OCI-LY3 (cell line): ENCODE measurements around the gene CTNNB1.

Experiments used
- H2AFZ ChIP-seq: fragments of 200-600, 300-600 bp; shearing (Covaris generic); 2 replicates; pipeline ENCODE4 v1.6.0; 2014; ENCODE audit warnings: antibody characterized with exemption, low read depth, low read length
- H3K27ac ChIP-seq: fragments of 200-600, 300-600 bp; sonication (generic); 2 replicates; pipeline ENCODE4 v1.5.1; 2014; ENCODE audit warnings: mild to moderate bottlenecking, low read length, moderate library complexity, mixed read lengths
- H3K27me3 ChIP-seq: fragments of 200-600, 300-600 bp; sonication (generic); 2 replicates; pipeline ENCODE4 v1.6.1; 2014; ENCODE audit warnings: low read depth, low read length, mixed read lengths
- H3K36me3 ChIP-seq: fragments of 200-600, 300-600 bp; sonication (generic); replicated peaks from 2 replicates; pipeline ENCODE3; 2014; ENCODE audit warnings: low read depth, low read length, mixed read lengths
- H3K4me1 ChIP-seq: fragments of 300-600, 200-600 bp; sonication (generic); 2 replicates; pipeline ENCODE4 v1.6.1; 2014; ENCODE audit warnings: low read length, mixed read lengths
- H3K4me2 ChIP-seq: fragments of 200-600, 300-600 bp; sonication (generic); 2 replicates; pipeline ENCODE4 v1.6.1; 2014; ENCODE audit warnings: low read length, mixed read lengths
- H3K4me3 ChIP-seq: fragments of 300-600, 200-600 bp; sonication (generic); 2 replicates; pipeline ENCODE4 v1.5.1; 2014; ENCODE audit warnings: antibody characterized with exemption, mild to moderate bottlenecking, low read length, moderate library complexity
- H3K79me2 ChIP-seq: fragments of 300-600, 200-600 bp; shearing (Covaris generic); 2 replicates; pipeline ENCODE4 v1.6.1; 2014; ENCODE audit warnings: mild to moderate bottlenecking, low read length, mixed read lengths
- H3K9ac ChIP-seq: fragments of 300-600, 200-600 bp; shearing (Covaris generic); 2 replicates; pipeline ENCODE4 v1.6.0; 2014; ENCODE audit warnings: mild to moderate bottlenecking, low read length, moderate library complexity
- H3K9me3 ChIP-seq: fragments of 200-600, 300-600 bp; shearing (Covaris generic); 2 replicates; pipeline ENCODE4 v1.6.1; 2014; ENCODE audit warnings: low read length, mixed read lengths; ENCODE audit not compliant: insufficient read depth
- H4K20me1 ChIP-seq: fragments of 200-600, 300-600 bp; sonication (generic); 2 replicates; pipeline ENCODE4 v1.6.1; 2016; ENCODE audit warnings: low read length, mixed read lengths; ENCODE audit not compliant: insufficient read depth
- EZH2phosphoT487 ChIP-seq: fragments of 200-600 bp; shearing (Covaris generic); IDR thresholded peaks from 2 replicates; pipeline ENCODE4 v1.6.1; 2018; ENCODE audit warnings: antibody characterized with exemption, mixed run types, low read depth
- TF ChIP-seq, protein P1 (sequence below): fragments of 200-600, 300-600 bp; sonication (generic); IDR thresholded peaks from 2 replicates; pipeline ENCODE4 v1.5.1; 2014; ENCODE audit warnings: antibody characterized with exemption, low read length, low read depth

CTNNB1 gene

DNA sequence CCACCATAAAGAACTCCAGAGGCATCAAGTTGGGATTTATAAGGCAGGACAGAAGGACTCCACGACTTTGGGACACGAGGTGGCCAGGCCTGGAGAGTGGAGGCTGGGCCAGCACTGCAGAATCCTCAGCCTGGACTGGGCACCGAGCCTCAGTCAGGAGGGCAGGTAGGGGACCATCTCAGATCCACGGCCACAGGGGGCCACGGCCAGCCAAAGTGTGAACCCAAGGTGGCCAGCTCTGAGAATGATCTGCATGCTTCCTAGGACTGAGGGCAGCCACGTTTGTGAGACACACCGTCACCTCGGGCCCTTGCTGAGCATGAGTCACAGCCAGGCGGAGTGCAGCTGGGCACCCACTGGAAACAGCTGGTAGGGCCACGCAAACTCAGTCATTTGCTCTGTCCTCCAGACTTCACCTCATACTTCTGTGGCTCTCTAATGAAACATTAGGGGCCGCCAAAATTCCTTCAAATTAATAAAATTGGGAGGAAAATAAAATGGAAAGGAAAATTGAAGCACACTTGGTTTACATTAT lies 65.8 kb downstream of the CTNNB1 start:
- Histone ChIP-seq H3K27me3 (no peaks in the 10 kb centered on the region), H3K36me3 (no peaks in the 10 kb centered on the region), H2AFZ (no peak overlapping the region), H3K79me2 (no peaks in the 10 kb centered on the region), H3K9ac (no peak overlapping the region), H3K4me3 (no peak overlapping the region), H3K27ac (no peak overlapping the region), H3K4me2 (no peak overlapping the region), H3K4me1 (no peaks in the 10 kb centered on the region), H3K9me3 (no peaks in the 10 kb centered on the region), H4K20me1 (no peaks in the 10 kb centered on the region)
- TF ChIP-seq EZH2phosphoT487: no peak
- TF ChIP-seq, protein P1, sequence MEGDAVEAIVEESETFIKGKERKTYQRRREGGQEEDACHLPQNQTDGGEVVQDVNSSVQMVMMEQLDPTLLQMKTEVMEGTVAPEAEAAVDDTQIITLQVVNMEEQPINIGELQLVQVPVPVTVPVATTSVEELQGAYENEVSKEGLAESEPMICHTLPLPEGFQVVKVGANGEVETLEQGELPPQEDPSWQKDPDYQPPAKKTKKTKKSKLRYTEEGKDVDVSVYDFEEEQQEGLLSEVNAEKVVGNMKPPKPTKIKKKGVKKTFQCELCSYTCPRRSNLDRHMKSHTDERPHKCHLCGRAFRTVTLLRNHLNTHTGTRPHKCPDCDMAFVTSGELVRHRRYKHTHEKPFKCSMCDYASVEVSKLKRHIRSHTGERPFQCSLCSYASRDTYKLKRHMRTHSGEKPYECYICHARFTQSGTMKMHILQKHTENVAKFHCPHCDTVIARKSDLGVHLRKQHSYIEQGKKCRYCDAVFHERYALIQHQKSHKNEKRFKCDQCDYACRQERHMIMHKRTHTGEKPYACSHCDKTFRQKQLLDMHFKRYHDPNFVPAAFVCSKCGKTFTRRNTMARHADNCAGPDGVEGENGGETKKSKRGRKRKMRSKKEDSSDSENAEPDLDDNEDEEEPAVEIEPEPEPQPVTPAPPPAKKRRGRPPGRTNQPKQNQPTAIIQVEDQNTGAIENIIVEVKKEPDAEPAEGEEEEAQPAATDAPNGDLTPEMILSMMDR: no peak

DNA sequence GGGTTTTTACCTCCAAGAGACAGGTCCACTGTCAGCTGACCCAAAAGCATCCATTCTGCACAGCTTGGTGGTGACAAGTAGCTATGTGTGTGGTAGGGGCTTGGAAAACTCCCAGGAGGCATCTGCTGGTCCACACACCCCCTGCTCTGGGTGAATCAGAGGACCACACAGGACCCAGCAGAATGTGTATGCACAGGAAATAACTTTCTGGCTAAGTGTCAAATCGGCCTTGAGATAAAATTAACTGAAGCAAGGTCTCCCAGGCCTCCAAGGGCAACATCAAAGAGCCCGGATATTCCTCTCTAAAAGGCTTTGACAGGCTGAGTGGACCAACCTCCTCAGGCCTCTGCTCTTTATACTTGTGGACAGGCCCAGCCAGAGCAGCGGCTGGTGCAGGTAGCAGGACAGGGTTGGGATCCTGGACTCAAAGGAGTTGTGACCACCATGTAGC lies 66.5 kb downstream of the CTNNB1 start:
- Histone ChIP-seq H3K27ac (no peak overlapping the region), H3K9me3 (no peaks in the 10 kb centered on the region), H4K20me1 (no peaks in the 10 kb centered on the region), H3K79me2 (no peaks in the 10 kb centered on the region), H3K9ac (no peak overlapping the region), H2AFZ (no peak overlapping the region), H3K27me3 (no peaks in the 10 kb centered on the region), H3K4me2 (no peak overlapping the region), H3K4me1 (no peaks in the 10 kb centered on the region), H3K36me3 (no peaks in the 10 kb centered on the region), H3K4me3 (no peak overlapping the region)
- no peak for TF ChIP-seq EZH2phosphoT487
- TF ChIP-seq, protein P1: no peak

DNA sequence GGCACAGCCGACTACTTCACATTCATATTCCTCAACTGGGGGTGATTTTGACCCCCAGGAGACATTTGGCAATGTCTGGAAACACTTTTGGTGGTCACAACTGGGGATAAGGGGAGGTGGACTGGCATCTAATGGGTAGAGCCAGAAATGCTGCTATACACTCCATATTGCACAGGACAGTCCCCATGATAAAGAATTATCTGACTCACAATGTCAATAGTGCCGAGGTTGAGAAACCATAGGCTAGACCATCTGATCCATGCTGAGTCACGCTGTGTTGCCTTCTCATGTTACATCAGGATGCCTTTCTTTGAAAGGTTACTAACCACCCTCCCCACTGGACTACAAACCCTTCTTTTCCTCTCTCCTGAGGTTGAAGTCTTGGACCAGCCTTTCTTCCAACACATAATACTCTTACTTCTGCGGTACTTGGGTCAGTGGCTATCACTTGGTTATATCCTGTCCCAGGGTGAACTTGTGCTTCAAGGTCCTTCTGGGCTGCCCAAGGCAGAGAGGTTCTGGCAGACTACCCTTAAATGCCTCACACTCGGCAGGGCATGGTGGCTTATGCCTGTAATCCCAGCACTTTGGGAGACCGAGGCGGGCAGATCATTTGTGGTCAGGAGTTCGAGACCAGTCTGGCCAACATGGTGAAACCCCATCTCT lies 68.8 kb downstream of the CTNNB1 start:
- Histone ChIP-seq H3K9me3 (no peaks in the 10 kb centered on the region), H3K9ac (no peak overlapping the region), H3K4me2 (no peak overlapping the region), H2AFZ (no peak overlapping the region), H4K20me1 (no peaks in the 10 kb centered on the region), H3K36me3 (no peaks in the 10 kb centered on the region), H3K27me3 (no peaks in the 10 kb centered on the region), H3K79me2 (no peaks in the 10 kb centered on the region), H3K27ac (no peak overlapping the region), H3K4me3 (no peak overlapping the region), H3K4me1 (no peaks in the 10 kb centered on the region)
- no peak for TF ChIP-seq EZH2phosphoT487
- TF ChIP-seq, protein P1: no peak

DNA sequence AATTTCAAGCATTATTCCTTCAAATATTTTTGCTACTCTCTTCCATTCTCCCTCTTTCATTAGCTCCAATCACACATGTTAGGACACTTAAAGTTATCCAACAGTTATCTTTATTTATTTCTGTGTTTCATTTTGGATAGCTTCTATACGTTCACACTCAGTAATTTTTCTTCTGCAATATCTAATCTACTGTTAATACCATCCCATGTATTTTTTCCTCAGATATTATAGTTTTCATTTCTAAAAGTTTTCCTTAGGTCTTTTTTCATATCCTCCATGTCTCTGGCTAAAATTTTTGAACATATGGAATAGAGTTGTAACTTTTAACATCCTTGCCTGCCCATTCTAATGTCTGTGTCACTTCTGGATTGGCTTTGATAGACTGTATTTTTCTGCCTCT lies 73.4 kb downstream of the CTNNB1 start:
- Histone ChIP-seq H3K27ac (no peak overlapping the region), H3K4me1 (no peaks in the 10 kb centered on the region), H3K9me3 (no peaks in the 10 kb centered on the region), H3K4me3 (no peak overlapping the region), H4K20me1 (no peaks in the 10 kb centered on the region), H3K27me3 (no peaks in the 10 kb centered on the region), H3K79me2 (no peaks in the 10 kb centered on the region), H3K4me2 (no peak overlapping the region), H3K9ac (no peak overlapping the region), H3K36me3 (no peaks in the 10 kb centered on the region), H2AFZ (no peak overlapping the region)
- TF ChIP-seq, protein P1: no peak
- TF ChIP-seq EZH2phosphoT487: no peak
